Activated naive CD4-positive, alpha-beta T cell treated with anti-CD3 and anti-CD28 coated beads, Interleukin-2, amount 50 U/mL, for 24 hours (primary cell): ENCODE data around the gene TMEM17.
"Not testable (repeated sequence)": the region's sequence is repeated elsewhere in the genome, so short reads cannot be mapped to it uniquely, and the experiment has no call there.

Experiments used
- H3K27ac Mint-ChIP-seq: one replicate; pipeline ENCODE4 v1.8.0; 2021; ENCODE audit warnings: mild to moderate bottlenecking, mixed read lengths
- H3K27me3 Mint-ChIP-seq: one replicate; pipeline ENCODE4 v1.8.0; 2021; ENCODE audit warnings: mixed read lengths
- H3K36me3 Mint-ChIP-seq: one replicate; pipeline ENCODE4 v1.8.0; 2021; ENCODE audit warnings: mixed read lengths
- H3K4me1 Mint-ChIP-seq: one replicate; pipeline ENCODE4 v1.8.0; 2021; ENCODE audit warnings: mixed read lengths
- H3K4me3 Mint-ChIP-seq: one replicate; pipeline ENCODE4 v1.8.0; 2021; ENCODE audit warnings: mild to moderate bottlenecking, mixed read lengths
- H3K9me3 Mint-ChIP-seq: one replicate; pipeline ENCODE4 v1.8.0; 2021; ENCODE audit warnings: mixed read lengths

The TMEM17 gene

GRCh38 chr2:62505750-62506420 lies at the start of gene TMEM17:
Gene TMEM17, minus strand, starts transcription at chr2:62506195. Its CDS starts 66 bp downstream, at chr2:62506129.
- Mint-ChIP-seq H3K27ac (no peak within 1 kb of the TSS), H3K4me3 (peak within 1 kb of the TSS; percentile 77), H3K36me3 (no peaks in the 10 kb centered on the region), H3K4me1 (peaks cover 10% of the 10 kb centered on the region), H3K9me3 (no peaks in the 10 kb centered on the region), H3K27me3 (peaks cover 31% of the 10 kb centered on the region)

- Mint-ChIP-seq H3K4me1 (no peaks in the 10 kb centered on the region), H3K9me3 (peaks cover 5% of the 10 kb centered on the region), H3K27me3 (peaks cover 24% of the 10 kb centered on the region), H3K27ac (no peak overlapping the region), H3K4me3 (no peak overlapping the region), H3K36me3 (no peaks in the 10 kb centered on the region)
These were observed 48.4 kb upstream of the TMEM17 start for GRCh38 chr2:62554440-62554839.

- Mint-ChIP-seq H3K27ac (no peak overlapping the region), H3K9me3 (peaks cover 5% of the 10 kb centered on the region), H3K4me3 (no peak overlapping the region), H3K27me3 (peaks cover 16% of the 10 kb centered on the region), H3K4me1 (no peaks in the 10 kb centered on the region), H3K36me3 (no peaks in the 10 kb centered on the region)
These were observed 44.5 kb upstream of the TMEM17 start for GRCh38 chr2:62550461-62550860.

- H3K36me3 Mint-ChIP-seq: no peaks in the 10 kb centered on the region
- no peak overlapping the region for H3K4me3 Mint-ChIP-seq
- peaks cover 5% of the 10 kb centered on the region for H3K9me3 Mint-ChIP-seq
- no peaks in the 10 kb centered on the region for H3K4me1 Mint-ChIP-seq
- no peak overlapping the region for H3K27ac Mint-ChIP-seq
- H3K27me3 Mint-ChIP-seq: peaks cover 7% of the 10 kb centered on the region
These were observed 41.9 kb upstream of the TMEM17 start for GRCh38 chr2:62547854-62548253.

GRCh38 chr2:62545261-62545660 lies 39.3 kb upstream of the TMEM17 start:
- H3K27ac Mint-ChIP-seq: no peak overlapping the region
- no peaks in the 10 kb centered on the region for H3K36me3 Mint-ChIP-seq
- H3K4me1 Mint-ChIP-seq: no peaks in the 10 kb centered on the region
- H3K27me3 Mint-ChIP-seq: peaks cover 2% of the 10 kb centered on the region
- H3K9me3 Mint-ChIP-seq: no peaks in the 10 kb centered on the region
- H3K4me3 Mint-ChIP-seq: no peak overlapping the region

GRCh38 chr2:62540408-62541168 lies 34.6 kb upstream of the TMEM17 start:
- H3K27ac Mint-ChIP-seq: no peak overlapping the region
- H3K4me3 Mint-ChIP-seq: no peak overlapping the region
- no peaks in the 10 kb centered on the region for H3K4me1 Mint-ChIP-seq
- H3K27me3 Mint-ChIP-seq: peaks cover 17% of the 10 kb centered on the region
- H3K36me3 Mint-ChIP-seq: peaks cover 2% of the 10 kb centered on the region
- H3K9me3 Mint-ChIP-seq: peaks cover 5% of the 10 kb centered on the region

- H3K9me3 Mint-ChIP-seq: peaks cover 8% of the 10 kb centered on the region
- H3K4me1 Mint-ChIP-seq: no peaks in the 10 kb centered on the region
- H3K27me3 Mint-ChIP-seq: peaks cover 19% of the 10 kb centered on the region
- H3K27ac Mint-ChIP-seq: no peak overlapping the region
- peaks cover 2% of the 10 kb centered on the region for H3K36me3 Mint-ChIP-seq
- H3K4me3 Mint-ChIP-seq: no peak overlapping the region
These were observed 33.8 kb upstream of the TMEM17 start for GRCh38 chr2:62539606-62540407.

- Mint-ChIP-seq H3K36me3 (peaks cover 2% of the 10 kb centered on the region), H3K27ac (no peak overlapping the region), H3K4me3 (no peak overlapping the region), H3K9me3 (peaks cover 14% of the 10 kb centered on the region), H3K27me3 (peaks cover 22% of the 10 kb centered on the region), H3K4me1 (no peaks in the 10 kb centered on the region)
These were observed 32.8 kb upstream of the TMEM17 start for GRCh38 chr2:62538756-62539155.

GRCh38 chr2:62537814-62538213 lies 31.8 kb upstream of the TMEM17 start:
- H3K27me3 Mint-ChIP-seq: peaks cover 25% of the 10 kb centered on the region
- peaks cover 22% of the 10 kb centered on the region for H3K9me3 Mint-ChIP-seq
- peaks cover 2% of the 10 kb centered on the region for H3K36me3 Mint-ChIP-seq
- H3K4me1 Mint-ChIP-seq: no peaks in the 10 kb centered on the region
- H3K4me3 Mint-ChIP-seq: no peak overlapping the region
- H3K27ac Mint-ChIP-seq: no peak overlapping the region

- Mint-ChIP-seq H3K4me1 (no peaks in the 10 kb centered on the region), H3K4me3 (no peak overlapping the region), H3K27ac (no peak overlapping the region), H3K9me3 (peaks cover 29% of the 10 kb centered on the region), H3K36me3 (peaks cover 2% of the 10 kb centered on the region), H3K27me3 (peaks cover 29% of the 10 kb centered on the region)
These were observed 31.0 kb upstream of the TMEM17 start for GRCh38 chr2:62536873-62537547.

- peaks cover 34% of the 10 kb centered on the region for H3K9me3 Mint-ChIP-seq
- H3K4me1 Mint-ChIP-seq, H3K27ac Mint-ChIP-seq, H3K4me3 Mint-ChIP-seq, H3K36me3 Mint-ChIP-seq: not testable (repeated sequence)
- H3K27me3 Mint-ChIP-seq: peaks cover 27% of the 10 kb centered on the region
These were observed 29.5 kb upstream of the TMEM17 start for GRCh38 chr2:62535521-62535920.

- H3K4me1 Mint-ChIP-seq: no peaks in the 10 kb centered on the region
- H3K9me3 Mint-ChIP-seq: peaks cover 34% of the 10 kb centered on the region
- peaks cover 2% of the 10 kb centered on the region for H3K36me3 Mint-ChIP-seq
- H3K27me3 Mint-ChIP-seq: peaks cover 16% of the 10 kb centered on the region
- no peak overlapping the region for H3K27ac Mint-ChIP-seq
- H3K4me3 Mint-ChIP-seq: no peak overlapping the region
These were observed 25.6 kb upstream of the TMEM17 start for GRCh38 chr2:62531594-62531993.

- Mint-ChIP-seq H3K27ac (no peak overlapping the region), H3K9me3 (peaks cover 25% of the 10 kb centered on the region), H3K36me3 (no peaks in the 10 kb centered on the region), H3K27me3 (peaks cover 12% of the 10 kb centered on the region), H3K4me3 (no peak overlapping the region), H3K4me1 (no peaks in the 10 kb centered on the region)
These were observed 23.8 kb upstream of the TMEM17 start for GRCh38 chr2:62529758-62530157.

- Mint-ChIP-seq H3K4me1 (no peaks in the 10 kb centered on the region), H3K36me3 (no peaks in the 10 kb centered on the region), H3K27ac (no peak overlapping the region), H3K4me3 (no peak overlapping the region), H3K27me3 (peaks cover 15% of the 10 kb centered on the region), H3K9me3 (peaks cover 17% of the 10 kb centered on the region)
These were observed 21.6 kb upstream of the TMEM17 start for GRCh38 chr2:62527478-62528210.
